HG02642 (cell line): ENCODE results near the gene LPIN2.
"Not testable (repeated sequence)": the region's sequence is repeated elsewhere in the genome, so short reads cannot be mapped to it uniquely, and the experiment has no call there.

Experiments
- ATAC-seq: cut with Tn5 transposase; IDR thresholded peaks from one replicate; pipeline ENCODE4 v1.9.1; 2021; ENCODE audit warnings: mild to moderate bottlenecking; ENCODE audit not compliant: unreplicated experiment, poor library complexity

LPIN2 gene

DNA sequence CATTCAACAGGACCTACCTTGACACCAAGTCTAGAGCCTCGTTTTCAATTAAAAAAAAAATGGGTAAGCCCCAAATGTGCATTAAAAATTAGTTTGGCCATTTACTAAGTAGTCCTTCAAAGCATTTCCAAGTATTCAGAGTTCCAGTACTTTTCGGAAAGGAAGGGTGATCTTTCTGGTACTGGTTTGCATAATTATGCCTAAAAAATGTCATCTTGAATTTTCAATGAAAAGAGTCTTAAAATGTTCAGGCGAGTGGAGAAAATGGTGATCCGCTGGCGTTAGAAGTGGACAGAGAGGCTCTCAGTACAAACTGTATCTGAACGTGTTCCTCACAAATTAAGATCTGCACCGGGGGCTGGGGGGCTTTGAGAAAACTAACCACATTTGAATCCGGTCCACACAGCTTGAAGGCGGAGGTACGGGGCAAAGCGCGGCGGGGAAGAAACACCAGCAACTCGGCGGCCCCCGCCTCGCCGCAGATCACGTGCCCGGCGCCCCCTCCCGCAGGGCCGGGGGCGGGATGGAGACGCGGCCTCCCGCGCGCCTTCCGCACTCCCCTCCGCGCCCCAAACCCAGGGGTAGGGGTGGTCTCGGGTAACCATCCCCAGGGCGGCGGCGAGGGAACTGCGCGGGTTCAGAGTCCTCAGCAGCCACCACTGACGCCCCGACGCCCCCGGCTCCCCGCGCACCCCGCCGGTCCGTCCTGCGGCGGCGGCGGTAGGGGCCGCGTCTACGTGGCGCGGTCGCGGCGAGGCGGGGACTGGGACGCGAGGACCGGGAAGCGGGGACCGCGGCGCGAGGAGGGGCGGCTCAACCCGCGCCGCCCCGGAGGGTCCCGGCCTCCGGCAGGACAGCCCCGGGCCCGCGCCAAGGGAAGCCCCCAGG is 564 bp downstream of the LPIN2 start:
- peak; percentile 44 for ATAC-seq

DNA sequence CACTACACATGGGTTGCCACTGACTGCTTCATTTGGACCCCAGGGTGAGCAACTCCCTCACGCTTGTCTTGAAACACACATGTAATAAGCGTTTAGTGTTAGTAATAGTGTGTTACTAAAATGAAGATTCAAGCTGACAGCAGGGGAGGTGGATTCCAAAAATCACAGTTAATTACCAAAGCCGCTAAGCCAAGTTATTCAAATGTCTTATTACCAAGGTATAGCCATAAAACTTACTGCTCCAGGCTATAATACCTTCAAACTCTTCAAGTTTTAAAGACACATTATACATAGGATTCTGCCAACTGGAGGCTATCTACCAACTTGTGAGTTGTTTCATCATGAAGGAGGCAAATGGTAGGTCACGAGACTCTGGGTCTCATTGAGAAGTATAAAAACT is 2.9 kb downstream of the LPIN2 start:
- no peak for ATAC-seq

DNA sequence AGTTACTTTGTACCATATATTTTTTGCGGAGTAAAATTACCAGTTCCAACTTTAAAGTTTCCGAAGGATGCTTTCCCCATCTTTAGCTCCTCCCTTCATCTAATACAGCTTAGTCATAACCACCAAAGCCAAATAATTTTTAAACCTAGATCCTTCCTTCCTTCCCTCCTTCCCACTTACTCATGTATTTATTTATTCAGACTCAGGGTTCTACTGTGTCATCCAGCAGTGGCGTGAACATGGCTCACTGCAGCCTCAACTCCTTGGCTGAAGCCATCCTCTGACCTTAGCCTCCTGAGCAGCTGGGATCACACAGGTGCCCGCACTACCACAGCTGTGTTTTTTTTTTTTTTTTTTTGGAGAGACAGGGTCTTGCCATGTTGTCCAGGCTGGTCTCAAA is 4.4 kb downstream of the LPIN2 start:
- no peak for ATAC-seq

DNA sequence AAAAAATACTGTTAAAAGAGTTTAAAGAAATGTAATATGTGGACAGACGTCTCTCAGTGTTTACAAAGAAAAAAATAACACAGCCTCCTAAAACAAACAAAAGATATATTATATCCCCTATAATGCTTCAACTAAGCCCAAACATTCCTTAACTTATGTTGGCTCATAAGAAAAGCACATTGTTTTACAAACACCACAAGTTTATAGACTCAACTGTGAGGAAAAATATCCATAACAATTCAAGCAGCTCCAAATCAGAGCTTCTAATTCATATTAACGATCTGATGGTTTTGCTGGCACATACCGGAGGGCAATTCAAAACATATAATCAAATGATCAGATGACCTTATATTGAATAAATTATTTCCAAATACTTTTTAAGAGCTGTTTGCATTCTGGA is 5.5 kb downstream of the LPIN2 start:
- no peak for ATAC-seq

DNA sequence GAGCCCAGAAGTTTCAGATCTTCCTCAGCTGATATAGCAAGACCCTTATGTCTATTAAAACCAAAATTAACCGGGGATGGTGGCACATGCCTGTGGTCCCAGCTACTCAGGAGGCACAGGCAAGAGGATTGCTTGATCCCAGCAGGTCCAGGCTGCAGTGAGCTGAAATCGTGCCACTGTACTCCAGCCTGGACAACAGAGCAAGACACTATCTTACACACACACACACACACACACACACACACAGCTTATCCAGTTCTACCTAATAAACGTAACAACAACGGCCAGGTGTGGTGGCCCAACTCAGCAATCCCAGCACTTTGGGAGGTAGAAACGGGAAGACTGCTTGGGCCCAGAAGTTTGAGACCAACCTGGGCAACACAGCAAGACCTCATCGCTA is 7.5 kb downstream of the LPIN2 start:
- ATAC-seq: no peak

DNA sequence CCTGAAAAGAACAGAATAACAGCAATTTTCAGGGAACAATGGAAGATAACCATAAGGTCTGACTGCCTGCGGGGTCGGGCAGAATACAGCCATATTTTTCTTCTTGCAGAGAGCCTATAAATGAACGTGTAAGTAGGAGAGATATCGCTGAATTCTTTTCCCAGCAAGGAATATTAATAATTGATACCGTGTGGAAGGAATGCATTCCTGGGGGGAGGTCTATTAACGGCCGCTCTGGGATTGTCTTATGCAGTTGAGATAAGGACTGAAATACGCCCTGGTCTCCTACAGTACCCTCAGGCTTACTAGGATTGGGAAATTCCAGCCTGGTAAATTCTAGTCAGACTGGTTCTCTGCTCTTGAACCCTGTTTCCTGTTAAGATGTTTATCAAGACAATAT is 9.2 kb downstream of the LPIN2 start:
- not testable (repeated sequence) for ATAC-seq

DNA sequence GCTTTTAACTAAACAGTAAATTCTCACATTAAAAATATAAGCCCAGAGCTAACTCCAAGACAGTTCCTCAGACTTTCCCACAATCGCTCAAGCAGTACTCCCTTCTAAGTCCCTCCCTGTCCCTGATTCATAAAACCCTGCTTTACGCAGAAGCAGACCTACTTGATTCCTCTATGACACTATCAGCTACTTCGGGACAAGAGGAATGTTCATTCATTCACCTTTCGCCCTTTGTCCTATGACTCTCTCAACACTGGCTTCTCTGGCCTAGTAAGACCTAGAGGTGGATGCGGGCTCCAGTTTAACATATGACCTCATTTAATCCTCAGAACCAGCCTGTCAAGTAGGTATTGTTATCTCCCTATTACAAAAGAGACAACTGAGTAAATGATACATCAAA is 10.2 kb downstream of the LPIN2 start:
- no peak for ATAC-seq

DNA sequence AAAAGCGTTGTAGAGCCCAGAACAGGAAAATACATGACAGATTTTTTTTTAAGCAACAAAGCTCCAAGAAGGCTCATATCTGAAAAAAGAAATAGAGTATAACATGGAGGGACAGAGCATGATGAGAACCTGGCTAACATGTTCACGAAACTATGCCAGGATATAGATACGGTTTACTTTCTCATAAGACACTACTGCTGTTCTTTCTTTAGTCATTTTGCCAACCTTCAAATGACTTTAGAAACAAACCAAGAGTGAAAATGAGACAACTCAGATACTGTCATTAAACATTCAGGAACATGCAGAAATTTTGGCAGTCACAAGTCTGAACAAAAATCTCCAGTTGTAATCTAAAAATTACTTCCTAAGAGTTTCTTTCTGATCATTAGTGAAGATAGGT is 14.3 kb downstream of the LPIN2 start:
- ATAC-seq: no peak

DNA sequence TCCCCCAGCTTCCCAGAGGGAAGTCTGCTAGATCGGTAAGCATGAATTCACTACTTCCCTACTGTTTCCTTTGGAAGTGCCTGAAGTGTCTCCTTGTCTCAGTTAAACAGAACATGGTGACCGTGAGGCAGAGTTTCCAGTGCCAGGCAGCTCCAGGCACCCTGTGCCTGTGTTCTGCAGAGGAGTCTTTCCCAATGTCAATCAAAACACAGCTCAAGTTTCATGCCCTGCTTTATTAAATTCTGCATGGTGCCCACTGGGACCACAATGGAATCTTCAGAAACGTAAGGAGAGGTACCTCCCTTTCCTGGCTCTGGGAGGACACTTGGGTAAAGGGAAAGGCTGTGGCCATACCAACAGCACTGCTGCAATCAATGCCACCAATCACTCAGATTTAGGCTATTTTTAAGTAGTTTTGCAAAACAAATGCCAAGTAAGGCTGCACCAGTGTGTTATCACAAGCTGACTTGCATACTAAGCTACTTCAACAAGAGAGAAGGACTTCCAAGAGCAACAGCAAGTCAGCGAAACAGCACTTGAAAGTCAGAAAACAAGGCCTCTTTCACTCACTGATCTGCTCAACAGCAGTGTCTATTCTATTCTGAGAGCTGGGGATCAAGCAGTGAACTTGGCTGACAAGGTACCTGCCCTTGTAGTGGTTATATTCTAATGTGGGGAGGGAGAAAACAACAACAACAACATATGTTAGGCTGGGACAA is 14.9 kb downstream of the LPIN2 start:
- ATAC-seq: no peak

DNA sequence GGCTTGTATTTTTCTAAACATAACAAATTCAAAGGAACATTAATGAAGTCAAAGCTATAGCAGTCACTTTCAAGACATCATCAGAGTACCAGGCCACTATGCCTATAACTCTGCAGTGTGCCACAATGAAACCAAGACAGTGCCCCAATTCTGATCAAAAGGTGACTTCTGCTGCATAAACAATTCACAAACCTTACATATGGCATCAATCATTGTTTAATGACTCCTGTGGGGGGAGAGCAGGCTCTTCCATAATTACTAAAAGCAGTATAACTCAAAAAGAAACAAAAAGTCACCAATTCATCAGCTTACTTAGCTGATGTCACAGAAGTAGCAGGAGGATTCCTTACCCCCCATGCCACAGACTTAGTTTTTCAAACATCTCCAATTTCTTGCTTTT is 15.5 kb downstream of the LPIN2 start:
- ATAC-seq: no peak

DNA sequence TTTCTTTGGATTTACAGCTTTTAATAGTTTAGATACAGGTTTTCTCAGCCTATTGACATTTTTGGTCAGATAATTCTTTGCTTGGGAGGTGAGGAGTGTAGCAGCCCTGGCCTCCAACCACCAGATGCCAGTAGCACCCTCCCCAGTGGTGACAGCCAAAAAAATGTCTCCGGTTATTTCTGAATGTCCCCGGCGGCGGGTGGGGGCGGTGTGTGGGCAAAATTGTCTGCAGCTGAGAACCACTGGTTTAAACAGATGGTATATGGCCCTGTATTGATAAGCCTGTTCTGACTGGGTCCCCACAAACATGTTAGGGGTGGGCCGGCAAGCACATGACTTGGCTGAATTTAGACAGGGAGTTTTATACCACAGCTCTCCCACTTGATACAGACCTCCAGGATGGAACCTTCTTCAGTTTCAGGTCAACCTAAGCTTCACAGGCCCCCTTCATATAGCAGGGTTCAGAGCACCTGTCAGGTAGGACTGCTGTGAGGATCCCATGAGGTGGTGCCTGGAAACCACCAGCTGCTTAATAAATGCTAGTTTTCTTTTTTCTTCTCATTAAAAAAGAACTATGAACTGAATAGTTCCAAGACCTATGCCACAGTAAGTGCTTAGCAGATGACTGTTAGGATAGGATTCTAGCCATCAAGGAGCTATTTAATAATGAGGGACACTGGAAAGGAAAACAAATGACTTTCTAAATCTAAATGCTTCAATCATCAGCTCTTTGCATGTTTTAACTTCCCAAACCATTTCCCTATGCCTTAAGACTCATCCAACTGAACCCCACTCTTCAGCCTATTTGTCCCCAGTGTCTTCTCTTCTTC is 18.1 kb downstream of the LPIN2 start:
- peak; percentile 89 for ATAC-seq

DNA sequence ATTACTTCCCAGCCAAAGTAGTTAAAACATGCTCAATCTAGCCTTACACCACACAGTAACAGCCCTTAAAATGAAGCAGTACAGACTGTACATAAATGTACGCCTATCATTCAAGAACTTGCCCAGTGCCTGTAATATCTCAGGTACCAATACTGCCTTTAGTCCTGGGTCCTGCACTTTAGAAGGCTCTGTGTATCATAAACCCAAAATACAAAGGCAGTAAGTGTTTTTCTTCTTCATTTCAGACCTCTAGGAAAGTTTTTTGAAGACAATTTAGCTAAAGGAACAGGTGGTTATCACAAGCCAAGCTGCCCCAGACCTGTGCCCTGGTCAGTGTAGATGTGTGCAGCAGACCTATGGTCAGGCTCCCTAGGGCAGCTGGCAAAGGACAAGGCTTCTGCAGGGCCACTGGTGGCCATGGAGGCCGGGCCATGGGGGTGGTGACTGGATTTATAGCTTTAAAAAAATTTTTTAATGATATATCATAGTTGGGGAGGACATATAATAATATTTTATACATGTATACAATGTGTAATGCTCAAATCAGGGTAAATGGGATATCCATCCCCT is 18.8 kb downstream of the LPIN2 start:
- ATAC-seq: no peak

DNA sequence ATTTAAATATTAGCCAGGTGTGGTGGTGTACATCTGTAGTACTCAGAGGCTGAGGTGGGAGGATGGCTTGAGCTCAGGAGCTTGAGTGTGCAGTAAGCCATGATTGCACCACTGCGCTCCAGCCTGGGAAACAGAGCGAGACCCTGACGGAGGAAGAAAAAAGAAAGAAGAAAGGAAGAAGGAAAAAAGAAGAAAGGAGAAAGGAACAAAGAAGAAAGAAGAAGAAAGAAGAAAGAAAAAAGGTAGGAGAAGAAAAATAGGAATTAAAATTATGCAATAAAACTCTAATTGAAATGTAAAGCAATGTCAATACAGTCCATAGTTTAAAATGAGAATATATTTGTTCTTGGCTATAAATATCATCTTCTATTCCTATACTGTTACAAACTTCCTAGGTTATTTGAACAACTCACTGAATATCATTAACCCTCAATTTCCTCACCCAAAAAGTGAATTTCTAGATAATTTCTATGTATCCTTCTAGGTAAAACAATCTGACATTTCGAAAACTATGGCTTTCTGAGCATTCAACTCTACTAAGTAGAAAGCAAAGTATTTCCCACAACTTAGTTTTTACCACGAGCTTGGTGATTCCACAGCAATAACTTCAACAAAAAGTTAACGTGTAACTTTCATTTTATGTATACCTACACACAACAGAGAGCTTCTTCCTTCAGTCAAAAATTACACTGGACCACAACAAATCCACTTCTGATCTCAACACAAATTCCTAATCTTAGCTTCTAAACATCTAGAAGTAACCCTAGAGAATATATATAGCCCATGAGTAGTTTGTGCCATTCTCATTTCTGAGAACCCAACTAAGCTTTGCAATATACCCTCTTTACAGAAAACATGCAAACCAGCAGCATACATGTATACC is 19.7 kb downstream of the LPIN2 start:
- no peak for ATAC-seq

DNA sequence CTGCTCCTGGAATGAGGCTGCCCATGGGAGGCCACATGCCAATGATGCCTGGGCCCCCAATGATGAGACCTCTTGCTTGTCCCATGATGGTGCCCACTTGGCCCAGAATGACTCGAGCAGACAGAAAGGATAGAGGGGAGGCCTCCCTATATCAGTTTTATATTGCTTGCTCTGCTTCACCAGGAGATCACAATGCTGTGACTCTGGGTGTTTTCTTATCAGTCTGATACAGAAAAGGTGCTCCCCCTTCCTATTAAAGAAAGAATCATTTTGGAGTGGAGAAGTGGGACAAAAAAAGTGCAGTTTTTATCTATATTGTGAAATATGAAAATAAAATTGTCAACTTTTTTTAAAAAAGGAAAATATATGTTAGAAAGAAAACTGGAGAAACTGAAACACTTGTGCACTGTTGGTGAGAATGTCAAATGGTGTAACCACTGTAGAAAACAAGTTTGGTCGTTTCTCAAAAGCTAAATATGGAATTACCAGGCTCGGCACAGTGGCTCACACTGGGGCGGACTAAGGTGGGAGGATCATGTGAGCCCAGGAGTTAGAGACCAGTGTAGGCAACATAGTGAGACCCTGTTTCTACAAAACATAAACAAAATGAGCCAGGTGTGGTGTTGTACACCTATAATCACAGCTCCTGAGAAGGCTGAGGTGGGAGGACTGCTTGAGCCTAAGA is 21.8 kb downstream of the LPIN2 start:
- no peak for ATAC-seq

DNA sequence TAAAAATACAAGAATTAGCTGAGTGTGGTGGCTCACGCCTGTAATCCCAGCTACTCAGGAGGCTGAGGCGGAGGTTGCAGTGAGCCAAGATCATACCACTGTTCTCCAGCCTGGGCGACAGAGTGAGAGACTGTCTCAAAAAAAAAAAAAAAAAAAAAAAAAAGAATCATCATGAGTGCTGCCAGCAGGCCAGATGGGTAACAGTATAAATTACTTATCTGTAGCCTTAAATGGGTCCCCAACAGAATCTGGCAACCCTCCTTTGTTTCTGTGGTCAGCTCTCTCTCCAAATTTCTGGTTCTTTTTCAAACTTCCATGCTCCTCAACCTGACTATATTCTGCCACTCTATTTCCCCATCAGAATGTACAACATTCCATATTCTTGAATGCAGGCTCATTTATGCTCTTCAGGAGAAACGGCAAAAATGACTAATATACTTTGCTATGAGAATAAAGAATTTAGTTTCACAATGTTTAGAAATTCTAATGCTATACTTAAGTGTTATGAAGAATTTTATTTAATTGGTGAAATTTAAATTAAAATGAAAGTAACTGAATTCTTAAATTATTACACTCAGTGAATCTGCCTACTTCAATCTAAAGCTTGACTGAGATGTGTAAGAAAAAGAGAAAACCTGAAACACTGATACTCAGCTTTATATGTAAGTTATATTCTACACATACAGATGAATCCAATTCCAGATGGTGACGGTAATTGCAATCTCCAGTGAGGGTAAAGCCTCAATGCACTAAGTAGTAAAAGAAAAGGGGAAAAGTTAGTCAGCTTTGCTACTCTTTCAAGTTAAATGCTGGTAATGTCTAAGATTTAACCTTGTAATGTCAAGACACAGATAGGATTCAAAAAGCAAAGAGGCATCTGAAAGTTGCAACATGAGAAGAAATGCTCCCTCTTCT is 24.8 kb downstream of the LPIN2 start:
- no peak for ATAC-seq

DNA sequence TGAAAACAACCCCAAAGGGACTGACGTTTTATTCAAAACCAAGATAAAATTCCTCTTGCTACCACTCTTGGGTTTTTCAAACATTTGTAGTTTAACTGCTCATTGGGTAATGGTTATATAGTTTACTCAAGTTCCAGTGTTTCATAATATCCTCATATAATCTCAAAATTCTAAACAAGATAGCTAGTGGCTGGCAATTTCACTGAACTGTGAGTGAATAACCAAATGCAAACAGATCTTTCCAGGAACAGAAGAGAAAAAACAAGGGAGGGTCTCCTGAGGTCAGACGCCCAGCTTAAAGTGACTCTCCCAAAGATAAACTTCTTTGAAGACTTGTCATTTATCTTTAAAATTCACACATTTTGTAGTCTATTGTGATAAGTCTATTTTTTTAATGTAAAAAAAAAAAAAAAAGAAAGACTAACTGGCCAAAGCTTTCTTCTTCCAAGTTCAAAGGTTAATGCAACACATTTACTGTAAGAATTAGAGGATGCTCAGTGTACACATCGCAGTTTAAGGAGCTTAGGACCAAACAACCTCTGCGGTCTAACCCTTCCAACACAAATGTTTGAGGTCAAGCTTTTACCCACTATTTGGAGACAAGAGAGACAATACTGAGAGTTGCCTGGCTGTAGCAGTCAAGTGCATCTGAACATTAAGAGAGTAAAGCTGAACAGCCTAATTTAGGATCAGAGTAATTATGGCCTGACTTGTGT is 26.6 kb downstream of the LPIN2 start:
- no peak for ATAC-seq

DNA sequence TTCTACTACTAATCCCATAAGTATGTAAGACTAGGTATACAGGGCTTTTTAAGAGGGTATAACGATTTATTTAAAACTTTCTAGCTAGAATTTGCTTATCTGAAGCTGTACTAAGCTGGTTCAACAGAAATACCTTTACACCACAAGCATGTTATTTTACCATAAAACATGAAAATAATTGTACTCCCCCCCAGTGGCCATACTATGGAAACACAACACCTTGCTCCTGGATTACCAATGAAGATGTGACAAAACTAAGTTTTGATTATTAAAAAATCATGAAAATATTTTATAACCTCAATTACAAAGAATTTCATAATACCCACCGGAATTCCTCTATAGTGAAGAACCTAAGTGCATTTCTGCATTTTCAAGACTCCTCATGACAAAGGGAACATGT is 27.3 kb downstream of the LPIN2 start:
- ATAC-seq: no peak
